Measurements from ENCODE around the gene OTOA.
"Not testable (repeated sequence)": the region's sequence is repeated elsewhere in the genome, so short reads cannot be mapped to it uniquely, and the experiment has no call there.

The OTOA gene

DNA sequence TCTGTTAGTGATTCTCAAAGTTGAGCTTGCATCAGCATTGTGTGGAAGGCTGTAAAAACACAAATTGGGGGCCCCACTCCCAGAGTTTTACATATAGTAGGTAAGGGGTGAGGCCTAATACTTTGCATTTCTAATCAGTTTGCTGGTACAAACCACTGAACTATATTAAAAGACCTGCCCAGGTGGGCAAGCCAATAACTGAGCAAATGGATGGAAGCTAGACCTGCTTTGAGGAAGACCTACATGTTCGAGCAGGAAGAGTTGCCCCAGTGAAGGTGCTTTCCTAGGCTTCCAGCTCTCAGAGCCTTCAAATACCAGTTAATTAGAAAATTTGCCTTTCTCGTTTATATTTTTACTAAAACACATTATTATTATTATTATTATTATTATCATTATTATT lies 56.8 kb downstream of the OTOA start:
- no peak for TF ChIP-seq CTCF (conservative IDR thresholded peaks at IDR 0.05)
- H3K27ac ChIP-seq, result no peak overlapping the region

- TF ChIP-seq CTCF (conservative IDR thresholded peaks at IDR 0.05), result no peak
- H3K27ac ChIP-seq, result no peak overlapping the region
These were observed 59.1 kb downstream of the OTOA start for GRCh38 chr16:21722771-21723455.

DNA sequence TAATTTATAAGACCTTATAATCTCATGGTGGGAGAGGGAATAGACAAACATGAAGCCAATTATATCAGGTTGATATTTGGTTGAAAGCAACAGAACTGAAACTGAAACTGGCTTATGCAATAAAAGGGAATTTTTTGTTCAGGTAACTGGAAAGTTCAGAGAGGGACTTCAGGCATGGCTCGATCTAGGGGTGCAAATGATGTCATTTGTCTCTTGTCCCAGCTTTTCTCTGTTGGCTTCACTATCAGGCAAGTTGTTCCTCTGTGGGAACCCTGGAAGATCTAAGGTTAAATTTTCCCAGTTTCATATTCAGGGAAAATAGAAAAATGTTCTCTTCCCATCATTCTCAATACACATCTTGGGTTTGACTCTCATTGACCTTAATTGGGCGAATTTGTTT lies 59.8 kb downstream of the OTOA start:
- H3K27ac ChIP-seq, result no peak overlapping the region
- no peak for TF ChIP-seq CTCF (conservative IDR thresholded peaks at IDR 0.05)

DNA sequence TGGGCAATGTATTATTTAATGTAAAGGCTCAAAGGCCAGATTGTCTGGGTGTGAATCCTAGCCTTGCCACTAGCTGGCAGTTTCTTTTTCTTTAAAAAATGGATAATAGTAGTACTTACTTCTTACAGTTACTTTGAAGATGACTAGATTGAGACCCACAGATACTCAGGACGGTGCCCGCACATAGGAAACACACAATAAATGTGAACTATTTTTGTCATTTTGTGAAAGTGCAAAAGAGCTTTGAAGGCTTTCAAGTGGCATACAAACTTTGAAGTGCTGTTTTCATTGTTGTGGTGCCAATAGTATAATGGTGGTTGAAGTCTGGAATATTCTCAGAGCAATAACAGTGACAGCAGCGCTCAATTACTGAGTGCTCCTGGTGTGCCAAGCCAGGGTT lies 63.6 kb downstream of the OTOA start:
- no peak for TF ChIP-seq CTCF (conservative IDR thresholded peaks at IDR 0.05)
- no peak overlapping the region for H3K27ac ChIP-seq

GRCh38 chr16:21731233-21731632 lies 67.5 kb downstream of the OTOA start:
- H3K27ac ChIP-seq, result not testable (repeated sequence)

DNA sequence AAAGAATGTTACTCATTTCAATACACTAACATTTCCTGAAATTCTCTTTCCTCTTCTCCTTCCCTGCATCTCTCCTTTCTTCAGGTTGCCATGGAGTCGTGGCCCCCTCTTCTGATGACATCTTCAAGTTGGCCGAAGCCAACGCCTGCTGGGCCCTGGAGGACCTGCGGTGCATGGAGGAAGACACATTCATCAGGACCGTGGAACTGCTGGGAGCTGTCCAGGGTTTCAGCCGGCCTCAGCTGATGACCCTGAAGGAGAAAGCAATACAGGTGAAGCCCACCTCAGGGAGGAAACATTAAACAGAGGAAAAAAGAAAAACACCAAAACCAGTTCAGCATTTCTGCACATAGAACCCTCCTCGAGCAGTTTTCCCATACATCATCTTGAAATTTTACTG lies 76.9 kb downstream of the OTOA start:
- not testable (repeated sequence) for H3K27ac ChIP-seq

GRCh38 chr16:21756192-21757079 lies 92.7 kb downstream of the OTOA start:
- H3K27ac ChIP-seq, result not testable (repeated sequence)

DNA sequence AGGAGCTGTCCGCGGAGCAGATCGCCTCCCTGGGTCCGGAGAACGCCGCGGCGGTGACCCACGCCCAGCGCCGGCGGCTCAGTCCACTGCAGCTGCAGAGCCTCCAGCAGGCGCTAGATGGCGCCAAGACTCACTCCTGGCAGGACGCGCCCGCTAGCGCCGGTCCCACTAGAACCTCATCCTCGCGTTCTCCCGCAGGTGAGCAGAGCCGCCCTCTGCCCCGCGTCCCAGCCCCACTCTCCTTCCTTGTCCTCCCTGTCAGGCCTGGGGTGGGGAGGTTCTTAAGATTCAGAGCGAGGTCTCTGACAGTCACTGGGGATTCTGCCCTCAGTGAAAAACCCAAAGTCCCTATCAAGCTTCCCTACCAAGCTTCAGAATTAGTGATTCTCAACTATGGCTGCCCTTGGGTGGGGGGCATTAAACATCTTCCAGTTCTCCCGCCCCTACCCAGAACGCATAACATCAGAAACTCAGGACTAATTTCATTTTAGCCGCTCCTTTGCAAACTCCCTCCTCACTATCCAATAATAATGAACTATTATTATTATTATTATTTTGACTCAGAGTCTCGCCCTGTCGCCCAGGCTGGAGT lies 93.4 kb downstream of the OTOA start:
- not testable (repeated sequence) for H3K27ac ChIP-seq

DNA sequence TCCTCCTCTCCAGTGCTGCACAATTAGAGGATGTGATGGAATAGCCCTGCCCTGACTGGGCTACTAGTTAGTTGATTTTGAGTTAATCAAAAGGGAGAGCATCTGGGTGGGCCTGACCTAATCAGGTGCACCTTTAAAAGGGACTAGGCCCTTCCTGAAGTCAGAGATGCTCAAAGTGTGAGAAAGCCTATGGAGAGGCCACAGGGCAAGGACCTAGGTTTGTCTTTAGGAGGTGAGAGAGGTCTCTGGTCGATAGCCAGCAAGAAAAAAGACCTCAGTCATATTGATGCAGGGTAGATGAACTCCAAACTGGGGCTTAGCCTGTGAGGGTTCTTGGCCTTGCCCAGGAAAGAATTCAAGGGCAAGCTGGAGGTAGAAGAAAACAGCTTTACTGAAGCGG lies 104.5 kb downstream of the OTOA start:
- not testable (repeated sequence) for H3K27ac ChIP-seq

DNA sequence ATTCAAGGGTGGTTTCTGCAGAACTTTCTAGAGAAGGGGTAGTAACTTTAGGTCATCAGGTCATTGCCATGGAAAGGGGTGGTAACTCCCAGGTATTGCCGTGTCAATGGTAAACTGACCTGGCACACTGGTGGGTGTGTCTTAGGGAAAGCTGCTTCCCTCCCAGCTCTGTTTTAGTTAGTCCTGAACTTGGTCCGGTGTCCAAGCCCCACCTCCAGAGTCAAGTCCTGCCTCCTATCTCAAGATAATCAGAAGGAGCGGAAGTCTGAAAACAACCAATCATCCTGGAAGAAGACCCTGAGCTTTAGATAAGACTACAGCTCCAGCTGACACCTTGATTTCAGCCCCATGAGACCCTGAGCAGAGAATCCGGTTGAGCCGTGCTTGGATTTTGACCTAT lies 105.0 kb downstream of the OTOA start:
- not testable (repeated sequence) for H3K27ac ChIP-seq

DNA sequence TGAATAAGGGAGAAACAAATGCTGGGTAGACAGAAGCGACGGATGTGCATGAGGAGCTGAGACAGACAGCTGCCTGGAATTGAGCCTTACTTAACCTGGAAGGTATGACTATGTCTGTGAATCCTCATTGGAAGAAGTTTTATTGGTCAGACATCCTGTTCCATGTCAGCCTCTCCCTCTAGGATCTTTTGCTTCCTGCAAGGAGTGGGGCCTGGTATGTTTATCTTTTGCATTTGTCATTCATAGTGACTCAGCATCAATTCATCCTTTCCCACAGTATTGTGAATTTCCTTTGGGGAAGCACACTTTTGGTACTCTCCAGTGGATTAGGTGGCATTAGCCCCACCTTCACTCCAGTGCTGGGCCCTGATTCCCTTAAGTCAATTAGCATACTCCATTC lies 105.5 kb downstream of the OTOA start:
- H3K27ac ChIP-seq, result not testable (repeated sequence)

DNA sequence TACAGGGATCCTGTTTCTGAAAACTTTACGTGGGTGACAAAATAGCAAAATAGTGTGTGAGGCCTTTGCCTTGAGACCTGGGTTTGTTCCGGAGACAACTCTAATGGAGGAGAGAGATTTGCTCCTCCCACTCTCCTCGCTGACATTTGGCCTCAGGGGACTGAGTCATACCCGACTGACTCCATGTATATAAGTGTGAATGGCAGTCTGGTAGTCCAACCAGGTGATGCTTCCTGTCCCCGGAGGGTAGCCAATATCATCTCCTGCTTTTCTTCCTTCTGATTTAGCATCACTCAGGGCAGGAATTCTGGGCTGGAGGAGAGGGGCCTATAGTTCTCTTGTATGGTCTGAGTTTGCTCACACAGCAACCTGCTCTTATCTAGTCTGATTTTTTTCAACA lies 106.8 kb downstream of the OTOA start:
- H3K27ac ChIP-seq, result not testable (repeated sequence)

- H3K27ac ChIP-seq, result not testable (repeated sequence)
These were observed 108.9 kb downstream of the OTOA start for GRCh38 chr16:21772547-21773206.

DNA sequence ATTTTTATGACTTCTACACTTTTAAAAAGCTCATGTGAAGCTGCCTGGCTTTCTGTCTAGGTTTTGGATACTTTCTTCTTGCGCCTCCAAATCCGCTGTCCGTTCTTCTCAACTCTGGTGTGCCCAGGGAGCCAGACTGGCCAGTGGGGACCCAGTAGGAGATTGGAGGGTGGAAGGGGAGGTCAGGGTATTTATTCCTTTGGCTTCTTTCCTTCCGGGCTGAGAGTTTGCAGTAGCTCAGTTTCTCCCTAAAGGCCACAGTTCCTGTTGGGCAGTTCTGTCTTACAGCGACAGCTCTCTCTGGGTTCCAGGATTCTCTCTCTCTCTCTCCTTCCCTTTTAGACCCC lies 109.4 kb downstream of the OTOA start:
- H3K27ac ChIP-seq, result not testable (repeated sequence)

GRCh38 chr16:21780525-21780924 lies 116.8 kb downstream of the OTOA start:
- H3K27ac ChIP-seq, result not testable (repeated sequence)

- not testable (repeated sequence) for H3K27ac ChIP-seq
These were observed 126.7 kb downstream of the OTOA start for GRCh38 chr16:21790506-21790905.

All from VCaP (cell line).